GM18868 (cell line): Measurements from ENCODE around the gene HAUS7.
A peak's percentile ranks its signal among the peaks of the same experiment; 100 is the strongest.

Experiments
- ATAC-seq: cut with Tn5 transposase; IDR thresholded peaks from one replicate; pipeline ENCODE4 v1.9.1; 2021; ENCODE audit warnings: mild to moderate bottlenecking, moderate library complexity; ENCODE audit not compliant: unreplicated experiment

Gene HAUS7

GRCh38 chrX:153470411-153471363 is at the start of gene HAUS7:
Gene HAUS7, minus strand, starts transcription at chrX:153470576. Its CDS starts 19 bp downstream, at chrX:153470557.
- ATAC-seq = peak; percentile 82

GRCh38 chrX:153519569-153520286 is 49.4 kb upstream of the HAUS7 start:
- ATAC-seq = no peak

DNA sequence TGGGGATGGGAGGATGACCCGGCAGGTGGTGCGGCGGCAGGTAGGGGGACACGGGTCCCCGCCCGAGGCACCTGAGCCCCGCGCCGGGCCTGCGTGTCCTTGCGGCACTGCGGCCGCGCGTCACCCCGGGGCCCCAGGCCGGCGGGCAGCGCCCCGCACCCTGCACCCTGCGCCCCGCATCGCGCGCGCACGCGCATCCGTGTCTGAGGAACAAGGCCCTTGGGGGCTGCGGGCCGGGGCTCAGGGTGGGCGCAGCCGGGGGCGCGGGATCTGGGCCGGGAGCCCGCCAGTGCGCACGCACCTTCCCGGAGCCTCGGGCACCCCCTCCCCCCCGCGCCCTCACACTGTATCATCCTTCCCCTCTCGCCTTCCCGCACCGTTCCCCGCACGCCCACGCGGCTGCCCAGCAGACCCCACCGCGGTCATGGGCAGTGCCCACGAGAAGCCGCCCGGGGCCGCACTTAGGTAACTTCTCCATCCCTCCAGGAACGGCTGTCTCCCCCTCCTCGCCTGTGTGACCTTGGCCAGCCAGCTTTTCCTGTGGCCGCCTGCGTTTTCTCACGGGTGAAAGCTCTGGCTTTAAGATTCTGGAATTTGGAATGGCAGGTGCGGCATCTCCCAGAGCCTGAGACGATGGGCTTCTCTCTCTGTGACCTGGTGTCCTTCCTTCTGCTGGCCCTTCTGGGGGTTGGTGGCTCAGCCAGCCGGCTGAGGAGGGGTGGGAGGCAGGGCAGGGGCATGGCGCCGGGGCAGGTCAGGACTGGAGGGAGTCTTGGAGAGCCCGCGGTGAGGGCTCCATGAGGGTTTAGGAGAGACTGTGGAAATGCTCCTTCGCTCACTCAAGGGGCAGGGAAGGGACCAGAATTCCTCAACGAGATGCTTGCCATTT is 47.8 kb upstream of the HAUS7 start:
- no peak for ATAC-seq

- ATAC-seq = no peak
Observed at GRCh38 chrX:153517423-153517822, 47.0 kb upstream of the HAUS7 start, which contains the start of gene ATP2B3. Gene ATP2B3, plus strand, starts transcription at chrX:153517642. Its CDS starts 18,606 bp downstream, at chrX:153536248.

GRCh38 chrX:153516073-153516472 is 45.7 kb upstream of the HAUS7 start:
- no peak for ATAC-seq

DNA sequence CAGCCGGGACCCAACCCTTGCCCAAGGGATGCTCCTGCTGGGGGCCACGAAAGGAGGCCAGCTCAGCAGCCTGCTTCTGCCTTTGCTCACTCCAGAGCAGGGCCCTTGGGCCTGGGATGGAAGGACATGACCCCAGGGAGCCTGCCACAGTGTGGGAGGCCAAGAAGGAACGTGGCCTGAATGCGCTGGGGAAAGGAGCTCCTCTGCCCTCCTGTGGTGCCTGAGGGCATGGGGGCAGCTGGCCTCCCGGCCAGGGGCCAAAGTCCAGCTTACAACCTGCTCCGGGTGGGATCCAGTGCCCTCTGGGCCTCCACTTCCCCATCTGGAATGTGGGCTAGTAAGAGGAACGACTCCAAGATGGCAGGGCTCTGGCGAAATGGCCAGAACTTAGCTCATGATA is 45.1 kb upstream of the HAUS7 start:
- no peak for ATAC-seq

- no peak for ATAC-seq
Observed at GRCh38 chrX:153514259-153514658, 43.9 kb upstream of the HAUS7 start.

DNA sequence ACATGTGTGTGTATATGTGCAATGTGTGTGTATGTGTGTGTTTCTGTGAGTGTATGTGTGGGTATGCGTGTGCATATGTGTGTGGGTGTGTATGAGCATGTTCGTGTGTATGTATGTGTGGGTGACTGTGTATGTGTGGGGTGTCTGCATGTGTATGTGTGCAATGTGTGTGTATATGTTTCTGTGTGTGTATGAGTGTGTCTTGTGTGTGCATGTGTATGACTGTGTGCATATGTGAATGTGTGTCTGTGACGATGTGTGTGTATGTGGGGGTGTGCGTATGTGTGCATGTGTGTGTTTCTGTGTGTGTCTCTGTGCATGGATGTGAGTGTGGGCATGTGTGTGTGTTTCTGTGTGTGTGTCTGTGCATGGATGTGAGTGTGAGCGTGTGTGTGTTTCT is 42.9 kb upstream of the HAUS7 start:
- ATAC-seq = no peak

- no peak for ATAC-seq
Observed at GRCh38 chrX:153512501-153512893, 42.1 kb upstream of the HAUS7 start.

GRCh38 chrX:153511784-153512500 is 41.6 kb upstream of the HAUS7 start:
- no peak for ATAC-seq

DNA sequence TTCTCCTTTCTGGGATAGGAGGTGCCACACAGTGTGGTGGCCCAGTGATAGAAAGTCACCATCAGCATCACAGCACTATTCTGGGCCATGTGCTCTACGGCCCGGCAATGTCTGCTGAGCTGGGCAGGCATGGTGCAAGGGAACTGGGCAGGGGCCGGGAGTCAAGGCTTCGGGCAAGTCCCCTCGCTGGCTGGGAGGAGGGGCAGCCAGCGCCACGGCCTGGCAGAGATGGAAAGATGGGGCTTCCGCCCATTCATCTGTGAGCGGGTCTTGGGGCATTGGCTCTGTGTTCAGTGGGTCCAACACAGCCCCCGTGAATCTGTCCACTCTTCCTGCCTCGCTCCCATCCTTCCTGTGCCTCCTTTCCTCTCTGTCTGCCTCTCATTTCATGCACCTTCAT is 40.0 kb upstream of the HAUS7 start:
- ATAC-seq = no peak

DNA sequence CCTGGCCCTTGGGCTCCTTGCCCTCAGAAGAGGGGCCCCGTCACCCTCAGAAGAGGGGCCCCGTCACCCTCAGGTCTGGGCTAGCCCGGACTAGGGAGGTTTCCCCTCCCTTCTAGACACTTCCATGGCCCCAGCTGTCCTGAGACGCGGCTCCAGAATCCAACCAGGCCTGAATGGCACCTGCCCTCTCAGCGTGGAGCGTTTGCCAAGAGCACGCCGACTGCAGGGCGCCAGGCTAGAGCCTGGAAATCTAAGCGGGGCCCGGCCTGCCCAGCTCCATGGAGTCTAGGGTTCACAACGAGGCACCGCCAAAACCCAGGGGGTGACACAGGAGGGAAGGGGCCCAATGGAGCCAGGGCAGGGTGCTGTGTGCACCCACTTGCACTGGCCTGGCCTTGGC is 39.2 kb upstream of the HAUS7 start:
- ATAC-seq = no peak

DNA sequence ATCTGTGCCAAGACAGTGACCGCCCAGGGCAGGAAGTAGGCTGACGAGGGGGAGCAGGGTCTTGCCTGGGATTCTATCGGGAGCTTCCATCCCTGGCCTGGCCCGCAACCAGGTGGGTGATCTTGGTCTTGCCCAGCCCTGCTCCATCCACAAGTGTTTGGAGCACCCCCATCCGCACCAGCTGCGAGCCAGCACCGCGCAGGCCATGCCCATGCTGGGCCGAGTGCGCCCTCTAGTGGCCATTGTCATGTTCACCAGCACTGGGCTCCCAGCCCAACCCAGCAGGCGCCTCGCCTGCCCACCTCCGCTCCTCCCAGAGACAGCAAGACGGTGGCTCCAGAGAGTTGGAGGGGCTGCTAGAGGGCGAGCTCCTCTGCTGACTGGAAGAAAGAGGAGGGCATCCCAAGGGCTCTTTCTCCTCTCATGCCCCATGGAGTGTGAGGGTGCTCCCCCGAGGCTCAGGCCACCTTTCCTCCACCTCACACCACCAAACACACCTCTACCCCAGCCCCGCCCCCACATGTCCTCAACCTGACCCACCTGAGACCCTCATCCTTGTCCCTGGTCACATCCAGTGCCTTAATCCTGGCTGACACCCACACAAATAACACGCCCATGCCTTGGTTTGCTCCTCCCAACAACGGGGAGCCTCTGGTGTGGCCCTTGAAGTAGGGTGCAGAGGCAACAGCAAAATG is 37.3 kb upstream of the HAUS7 start:
- ATAC-seq = peak; percentile 93

GRCh38 chrX:153505361-153505760 is 35.0 kb upstream of the HAUS7 start:
- ATAC-seq = no peak

GRCh38 chrX:153504445-153505016 is 34.2 kb upstream of the HAUS7 start:
- ATAC-seq = no peak

GRCh38 chrX:153502796-153503195 is 32.4 kb upstream of the HAUS7 start:
- ATAC-seq = no peak

DNA sequence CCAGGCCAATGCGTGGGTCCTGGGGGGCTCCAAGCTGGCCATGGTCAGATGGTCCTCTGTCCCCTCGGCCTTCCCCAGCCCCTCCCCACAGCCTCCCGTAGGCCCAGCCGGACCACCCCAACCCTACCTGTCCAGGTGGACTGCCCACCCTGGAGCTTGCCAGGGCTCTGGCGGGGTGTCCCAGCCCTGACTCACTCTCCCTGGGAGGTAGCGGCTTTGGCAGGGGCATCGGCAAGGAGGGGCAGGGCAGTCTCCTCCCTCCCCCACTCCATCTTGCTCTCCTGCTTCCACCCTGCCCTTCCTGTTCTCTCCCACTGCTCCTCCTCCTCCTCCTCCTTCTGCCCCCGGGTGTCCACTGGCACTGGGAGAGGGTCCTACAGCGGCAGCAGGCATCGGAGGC is 31.8 kb upstream of the HAUS7 start:
- no peak for ATAC-seq

DNA sequence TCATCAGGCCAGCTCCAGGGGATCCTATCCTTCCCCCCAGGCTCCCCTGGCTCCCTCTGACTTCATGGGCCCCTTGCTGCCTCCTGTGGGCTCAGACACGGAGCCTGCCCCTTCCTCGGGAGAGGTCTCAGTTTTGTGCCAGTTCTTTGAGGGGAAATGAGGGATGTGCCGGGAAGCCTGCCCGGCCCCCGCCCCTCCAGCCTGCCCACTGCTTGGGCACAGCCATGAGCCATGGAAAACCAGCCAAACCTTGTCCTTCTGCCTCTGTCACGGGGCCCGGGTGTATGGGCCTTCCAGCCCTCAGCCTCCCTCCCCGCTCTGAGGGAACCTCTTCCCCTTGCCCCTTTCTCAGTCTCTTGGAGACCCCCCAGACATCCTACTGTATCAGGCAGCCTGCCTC is 31.2 kb upstream of the HAUS7 start:
- no peak for ATAC-seq

DNA sequence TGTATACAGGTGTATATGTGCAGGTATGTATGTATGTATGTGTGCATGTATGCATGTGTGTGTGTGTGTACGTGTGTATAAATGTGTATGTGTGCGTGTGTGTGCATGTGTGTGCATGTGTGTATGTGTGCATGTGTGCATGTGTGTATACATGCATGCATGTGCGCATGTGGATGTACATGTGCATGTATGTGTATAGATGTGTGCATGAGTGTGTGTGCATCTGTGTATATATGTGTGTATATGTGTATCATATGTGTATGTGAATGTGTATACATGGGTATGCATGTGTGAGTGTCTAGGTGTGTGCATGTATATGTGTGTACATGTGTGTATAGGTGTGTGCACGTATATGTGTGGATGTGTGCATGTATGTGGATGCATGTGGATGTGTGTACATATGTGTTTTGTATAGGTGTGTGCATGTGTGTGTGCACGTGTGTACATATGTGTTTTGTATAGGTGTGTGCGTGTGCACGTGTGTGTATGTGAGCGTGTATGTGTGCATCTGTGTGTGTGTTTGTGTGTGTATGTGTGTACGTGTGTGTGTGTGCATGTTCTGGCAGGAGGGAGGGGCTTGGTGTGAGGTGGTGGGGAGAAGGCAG is 30.4 kb upstream of the HAUS7 start:
- no peak for ATAC-seq
